PFSK-1 (cell line): ENCODE data around the gene KPNA1.

ENCODE experiments used
- POLR2AphosphoS5 ChIP-seq: IDR thresholded peaks from 2 replicates; pipeline ENCODE4 v1.6.1; 2012; ENCODE audit warnings: low read depth, mild to moderate bottlenecking, control low read depth, low read length, moderate library complexity
- REST ChIP-seq, 2 experiments: IDR thresholded peaks; 2 replicates each; pipeline versions ENCODE4 v1.6.1 to v1.8.0; 2011 to 2012; ENCODE audit warnings: low read depth in 2 of 2, low read length in 2 of 2, control low read depth in 1 of 2, inconsistent platforms in 1 of 2, mild to moderate bottlenecking in 1 of 2, moderate library complexity in 1 of 2; ENCODE audit not compliant: insufficient read depth in 1 of 2
- SIN3A ChIP-seq: IDR thresholded peaks from 2 replicates; pipeline ENCODE4 v1.6.1; 2012; ENCODE audit warnings: mild to moderate bottlenecking, low read length, moderate library complexity, borderline replicate concordance; ENCODE audit not compliant: insufficient read depth
- TAF1 ChIP-seq: IDR thresholded peaks from 2 replicates; pipeline ENCODE4 v1.6.1; 2012; ENCODE audit warnings: low read length, control low read depth, borderline replicate concordance; ENCODE audit not compliant: insufficient read depth

GRCh38 chr3:122374034-122374433 is 140.7 kb downstream of the KPNA1 start:
- TF ChIP-seq TAF1 (no peak), POLR2AphosphoS5 (no peak), SIN3A (no peak), REST (IDR thresholded peaks at IDR 0.05; ENCODE audit: insufficient read depth in 1 of 2, low read depth in 2 of 2, low read length in 2 of 2) (no peak)
